Neutrophil (primary cell): Measurements from ENCODE around the gene TINCR.
"Not testable (repeated sequence)": the region's sequence is repeated elsewhere in the genome, so short reads cannot be mapped to it uniquely, and the experiment has no call there.

Experiments used
- H3K27ac ChIP-seq: fragments of 200-600 bp; sonication (generic); 2 replicates; pipeline ENCODE4 v1.5.1; 2016; ENCODE audit warnings: mild to moderate bottlenecking, moderate library complexity
- H3K27me3 ChIP-seq: fragments of 200-600 bp; sonication (generic); 2 replicates; pipeline ENCODE4 v1.6.0; 2016; ENCODE audit warnings: mild to moderate bottlenecking
- H3K36me3 ChIP-seq: fragments of 200-600 bp; sonication (generic); 2 replicates; pipeline ENCODE4 v1.5.1; 2017
- H3K4me1 ChIP-seq, 2 experiments: fragments of 200-600 bp in 1 of 2; sonication (generic) in 1 of 2; 1 replicate in 1 of 2; 2 replicates in 1 of 2; pipeline versions ENCODE4 v1.5.1 to v1.6.1; 2013 to 2016; ENCODE audit warnings: low read depth in 1 of 2, low read length in 1 of 2, mild to moderate bottlenecking in 1 of 2, moderate library complexity in 1 of 2; ENCODE audit not compliant: control insufficient read depth in 1 of 2, insufficient read depth in 1 of 2
- H3K4me3 ChIP-seq, 2 experiments: fragments of 200-600 bp in 1 of 2; sonication (generic) in 1 of 2; 1 replicate in 1 of 2; 2 replicates in 1 of 2; pipeline ENCODE4 v1.5.1; 2013 to 2016; ENCODE audit warnings: low read depth in 1 of 2, low read length in 1 of 2, mild to moderate bottlenecking in 1 of 2, moderate library complexity in 1 of 2
- H3K9me3 ChIP-seq: fragments of 200-600 bp; sonication (generic); 2 replicates; pipeline ENCODE4 v1.5.1; 2016
- TF ChIP-seq, protein P1 (sequence below): fragments of 200-600 bp; sonication (generic); IDR thresholded peaks from 2 replicates; pipeline ENCODE4 v1.5.1; 2016; ENCODE audit warnings: antibody characterized with exemption

Gene TINCR

DNA sequence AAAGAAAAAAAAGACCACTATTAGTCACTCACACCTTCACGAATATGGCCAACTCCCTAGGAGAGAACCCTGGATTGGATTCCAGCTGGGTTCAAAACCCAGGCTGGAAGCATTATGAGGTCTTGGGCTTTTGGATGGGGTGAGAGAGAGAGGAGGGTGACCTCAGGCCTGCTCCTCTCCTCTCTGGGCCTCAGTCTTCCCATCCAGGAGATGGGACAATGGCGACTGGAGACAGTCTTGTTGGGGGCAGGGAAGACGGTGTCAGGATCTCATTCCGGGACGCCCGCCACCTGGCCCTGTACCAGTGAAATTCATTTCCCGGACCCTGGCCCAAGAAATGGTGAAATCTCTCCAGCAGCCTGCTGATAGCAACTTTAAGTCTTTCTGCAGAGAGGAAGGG, 26.3 kb downstream of the TINCR start:
- no peaks in the 10 kb centered on the region for H3K4me1 ChIP-seq
- TF ChIP-seq, protein P1, sequence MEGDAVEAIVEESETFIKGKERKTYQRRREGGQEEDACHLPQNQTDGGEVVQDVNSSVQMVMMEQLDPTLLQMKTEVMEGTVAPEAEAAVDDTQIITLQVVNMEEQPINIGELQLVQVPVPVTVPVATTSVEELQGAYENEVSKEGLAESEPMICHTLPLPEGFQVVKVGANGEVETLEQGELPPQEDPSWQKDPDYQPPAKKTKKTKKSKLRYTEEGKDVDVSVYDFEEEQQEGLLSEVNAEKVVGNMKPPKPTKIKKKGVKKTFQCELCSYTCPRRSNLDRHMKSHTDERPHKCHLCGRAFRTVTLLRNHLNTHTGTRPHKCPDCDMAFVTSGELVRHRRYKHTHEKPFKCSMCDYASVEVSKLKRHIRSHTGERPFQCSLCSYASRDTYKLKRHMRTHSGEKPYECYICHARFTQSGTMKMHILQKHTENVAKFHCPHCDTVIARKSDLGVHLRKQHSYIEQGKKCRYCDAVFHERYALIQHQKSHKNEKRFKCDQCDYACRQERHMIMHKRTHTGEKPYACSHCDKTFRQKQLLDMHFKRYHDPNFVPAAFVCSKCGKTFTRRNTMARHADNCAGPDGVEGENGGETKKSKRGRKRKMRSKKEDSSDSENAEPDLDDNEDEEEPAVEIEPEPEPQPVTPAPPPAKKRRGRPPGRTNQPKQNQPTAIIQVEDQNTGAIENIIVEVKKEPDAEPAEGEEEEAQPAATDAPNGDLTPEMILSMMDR = no peak
- no peaks in the 10 kb centered on the region for H3K36me3 ChIP-seq
- H3K4me3 ChIP-seq = no peak overlapping the region
- peaks cover 35% of the 10 kb centered on the region for H3K27me3 ChIP-seq
- H3K27ac ChIP-seq = no peak overlapping the region
- H3K9me3 ChIP-seq = no peaks in the 10 kb centered on the region

DNA sequence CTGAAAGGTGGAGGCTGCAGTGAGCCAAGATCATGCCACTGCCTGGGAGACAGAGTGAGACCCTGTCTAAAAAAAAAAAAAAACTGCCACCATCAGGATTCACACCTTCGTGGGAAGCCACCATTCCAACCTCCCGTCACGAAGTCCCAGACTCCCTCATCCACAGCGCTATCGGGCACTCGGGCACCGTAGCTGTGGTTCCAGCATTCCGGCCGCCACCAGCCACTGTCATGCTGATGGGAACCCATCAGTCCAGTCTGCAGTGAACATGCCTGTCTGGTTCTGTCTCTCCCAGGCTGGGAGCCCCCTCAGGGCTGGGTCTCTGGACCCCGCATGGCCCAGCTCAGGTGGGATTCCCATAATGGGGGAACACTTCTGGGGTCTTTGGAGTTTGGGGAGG, 27.5 kb downstream of the TINCR start:
- TF ChIP-seq, protein P1 = no peak
- H3K4me1 ChIP-seq = no peaks in the 10 kb centered on the region
- peaks cover 4% of the 10 kb centered on the region for H3K9me3 ChIP-seq
- peaks cover 46% of the 10 kb centered on the region for H3K27me3 ChIP-seq
- no peaks in the 10 kb centered on the region for H3K36me3 ChIP-seq
- H3K4me3 ChIP-seq = no peak overlapping the region
- H3K27ac ChIP-seq = no peak overlapping the region

DNA sequence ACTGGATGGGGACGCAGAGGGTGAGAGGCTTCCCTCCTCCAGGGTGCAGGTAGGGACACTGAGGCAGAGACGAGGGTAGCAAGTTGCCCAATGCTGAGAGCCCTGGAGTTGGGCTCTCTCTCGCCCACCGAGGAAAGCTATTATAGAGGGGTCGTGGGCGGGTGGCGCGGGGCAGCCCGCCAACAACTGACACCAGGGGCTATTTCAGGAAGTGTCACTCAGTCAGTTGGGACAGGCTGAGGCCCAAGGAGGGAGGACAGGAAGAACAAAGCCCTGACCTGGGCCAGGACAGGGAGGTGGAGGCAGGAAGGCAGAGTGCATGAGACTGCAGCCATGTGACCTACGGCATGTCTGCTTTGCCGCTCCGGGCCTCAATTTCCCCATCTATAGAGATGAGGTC, 29.9 kb downstream of the TINCR start:
- Histone ChIP-seq H3K4me1 (no peaks in the 10 kb centered on the region), H3K4me3 (no peak overlapping the region), H3K27ac (no peak overlapping the region), H3K27me3 (peaks cover 47% of the 10 kb centered on the region), H3K9me3 (peaks cover 12% of the 10 kb centered on the region), H3K36me3 (no peaks in the 10 kb centered on the region)
- TF ChIP-seq, protein P1 = no peak

DNA sequence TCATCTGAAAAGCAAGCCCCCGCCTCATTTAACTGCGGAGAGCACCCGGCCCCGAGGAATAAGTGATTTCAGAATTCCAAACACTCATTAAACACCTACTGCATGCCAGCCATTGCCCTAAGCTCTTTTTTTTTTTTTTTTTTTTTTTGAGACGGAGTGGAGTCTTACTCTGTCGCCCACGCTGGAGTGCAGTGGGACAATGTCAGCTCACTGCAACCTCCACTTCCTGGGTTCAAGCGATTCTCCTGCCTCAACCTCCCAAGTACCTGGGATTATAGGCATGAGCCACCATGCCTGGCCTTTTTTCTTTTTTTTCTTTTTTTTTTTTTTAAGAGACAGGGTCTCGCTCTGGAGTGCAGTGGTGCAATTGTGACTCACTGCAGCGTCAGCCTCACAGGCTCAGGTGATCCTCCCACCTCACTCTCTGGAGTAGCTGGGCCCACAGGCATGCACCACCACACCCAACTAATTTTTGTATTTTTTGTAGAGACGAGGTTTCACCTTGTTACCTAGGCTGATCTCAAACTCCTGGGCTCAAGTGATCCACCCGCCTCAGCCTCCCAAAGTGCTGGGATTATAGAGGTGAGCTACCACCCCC, 30.7 kb downstream of the TINCR start:
- H3K27ac ChIP-seq, H3K36me3 ChIP-seq, H3K4me3 ChIP-seq, H3K4me1 ChIP-seq: not testable (repeated sequence)
- peaks cover 47% of the 10 kb centered on the region for H3K27me3 ChIP-seq
- H3K9me3 ChIP-seq = peaks cover 12% of the 10 kb centered on the region

DNA sequence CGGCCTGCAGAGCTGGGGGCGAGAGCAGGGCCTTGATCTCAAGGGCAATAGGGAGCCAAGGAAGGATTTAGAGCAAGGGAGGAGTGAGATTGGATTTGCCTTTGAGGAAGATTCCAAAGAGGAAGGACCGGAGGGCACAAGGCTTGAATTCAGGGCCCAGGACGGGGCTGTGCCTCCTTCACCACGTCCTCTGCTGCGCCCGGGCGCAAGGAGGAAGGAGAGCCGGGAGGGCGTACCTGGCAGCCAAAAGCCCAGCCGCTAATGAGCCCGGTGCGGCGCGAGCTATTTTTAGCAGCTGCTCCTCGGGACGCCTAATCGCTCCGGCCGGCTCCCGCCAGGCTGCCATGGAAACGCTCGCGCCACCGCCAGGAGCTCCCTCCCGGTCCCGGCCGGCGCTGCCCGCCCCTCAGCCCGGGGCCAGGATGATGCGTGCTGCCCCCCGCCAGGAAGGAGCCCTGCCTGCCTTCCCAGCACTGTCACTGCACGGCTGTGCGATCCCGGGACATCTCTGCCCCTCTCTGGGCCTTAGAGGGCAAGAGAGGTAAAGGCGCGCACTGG, 31.3 kb downstream of the TINCR start:
- TF ChIP-seq, protein P1 = no peak
- Histone ChIP-seq H3K4me3 (no peak overlapping the region), H3K27ac (no peak overlapping the region)

DNA sequence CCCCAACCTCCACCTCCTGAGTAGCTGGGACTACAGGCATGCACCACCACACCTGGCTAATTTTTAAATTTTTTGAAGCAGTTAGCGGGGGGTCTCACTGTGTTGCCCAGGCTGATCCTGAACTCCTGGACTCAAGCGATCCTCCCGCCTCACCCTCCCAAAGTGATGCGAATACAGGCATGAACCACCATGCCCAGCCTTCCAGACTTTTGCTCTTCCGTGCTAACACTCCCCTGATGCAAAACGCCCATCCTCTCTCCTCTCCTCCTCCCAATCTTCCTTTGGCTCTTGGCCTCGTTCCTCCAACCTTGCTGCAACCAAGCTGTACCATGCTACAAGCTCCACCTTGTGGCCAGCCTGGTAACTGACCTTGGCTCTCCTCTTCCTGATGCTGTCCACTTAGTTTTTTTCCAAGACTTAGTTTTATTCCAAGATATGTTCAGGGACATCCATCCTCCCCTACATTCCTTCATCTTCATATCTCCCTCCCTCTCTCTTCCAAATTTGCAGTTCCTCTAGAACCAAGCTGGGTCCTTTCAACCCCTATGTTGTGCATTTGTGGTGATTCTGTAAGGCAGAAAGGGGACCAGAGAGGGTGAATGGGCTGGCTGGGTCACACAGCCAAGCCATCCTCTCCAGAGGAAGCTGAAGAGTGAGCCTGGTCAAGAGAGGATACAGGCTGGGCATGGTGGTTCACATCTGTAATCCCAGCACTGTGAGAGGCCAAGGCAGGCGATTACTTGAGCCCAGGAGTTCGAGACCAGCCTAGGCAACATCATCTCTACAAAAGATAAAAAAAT, 32.8 kb downstream of the TINCR start:
- Histone ChIP-seq H3K27ac (no peak overlapping the region), H3K4me1 (no peaks in the 10 kb centered on the region), H3K27me3 (peaks cover 51% of the 10 kb centered on the region), H3K4me3 (no peak overlapping the region), H3K9me3 (peaks cover 12% of the 10 kb centered on the region), H3K36me3 (no peaks in the 10 kb centered on the region)
- TF ChIP-seq, protein P1 = no peak

More for the DNA sequence above, 31.3 kb downstream of the TINCR start:
- Histone ChIP-seq H3K9me3 (peaks cover 12% of the 10 kb centered on the region), H3K27me3 (peaks cover 47% of the 10 kb centered on the region), H3K36me3 (no peaks in the 10 kb centered on the region), H3K4me1 (no peaks in the 10 kb centered on the region)
